DND-41 (cell line): Measurements from ENCODE around the gene ABI3.

ENCODE experiments used
- ATAC-seq: fragments of 200-7000 bp; cut with Tn5 transposase; 3 replicates; pipeline ENCODE4 v1.9.1; 2021; ENCODE audit warnings: low read depth; ENCODE audit not compliant: insufficient read depth
- DNase-seq: peaks from one replicate; pipeline ENCODE4 v3.0.0-alpha.2; 2020
- H2AFZ ChIP-seq: 2 replicates; pipeline ENCODE4 v1.6.0; 2012; ENCODE audit warnings: low read depth, low read length
- H3K27ac ChIP-seq: 2 replicates; pipeline ENCODE4 v1.5.1; 2012; ENCODE audit warnings: low read length, inconsistent platforms
- H3K27me3 ChIP-seq: fragments of 200-600 bp; sonication (generic); 2 replicates; pipeline ENCODE4 v1.6.0; 2012; ENCODE audit warnings: low read length, mild to moderate bottlenecking, inconsistent platforms; ENCODE audit not compliant: insufficient read depth, poor library complexity
- H3K36me3 ChIP-seq: 2 replicates; pipeline ENCODE4 v1.5.1; 2012; ENCODE audit warnings: low read length, inconsistent platforms; ENCODE audit not compliant: insufficient read depth
- H3K4me1 ChIP-seq: 2 replicates; pipeline ENCODE4 v1.5.1; 2012; ENCODE audit warnings: mild to moderate bottlenecking, low read length; ENCODE audit not compliant: insufficient read depth
- H3K4me2 ChIP-seq: 2 replicates; pipeline ENCODE4 v1.6.0; 2012; ENCODE audit warnings: mild to moderate bottlenecking, moderate library complexity, low read length, inconsistent platforms; ENCODE audit not compliant: insufficient read depth
- H3K4me3 ChIP-seq, 2 experiments: fragments of 200-600 bp in 1 of 2; shearing (Covaris generic) in 1 of 2; 2 replicates each; pipeline ENCODE4 v1.5.1; 2012 to 2016; ENCODE audit warnings: inconsistent platforms in 2 of 2, low read length in 2 of 2, mild to moderate bottlenecking in 2 of 2, low read depth in 1 of 2, moderate library complexity in 1 of 2
- H3K79me2 ChIP-seq: 2 replicates; pipeline ENCODE4 v1.6.0; 2012; ENCODE audit warnings: low read length, inconsistent platforms; ENCODE audit not compliant: insufficient read depth
- H3K9ac ChIP-seq: 2 replicates; pipeline ENCODE4 v1.6.0; 2012; ENCODE audit warnings: low read depth, mild to moderate bottlenecking, inconsistent platforms, low read length, moderate library complexity
- H3K9me3 ChIP-seq: 2 replicates; pipeline ENCODE4 v1.5.1; 2012; ENCODE audit warnings: low read length, moderate library complexity, mild to moderate bottlenecking, inconsistent platforms; ENCODE audit not compliant: insufficient read depth, severe bottlenecking
- H4K20me1 ChIP-seq: 2 replicates; pipeline ENCODE4 v1.6.0; 2012; ENCODE audit warnings: low read length; ENCODE audit not compliant: insufficient read depth
- EZH2 ChIP-seq: IDR thresholded peaks from 3 replicates; pipeline ENCODE4 v1.6.1; 2012; ENCODE audit warnings: borderline replicate concordance, low read depth, mild to moderate bottlenecking, moderate library complexity, low read length, inconsistent platforms; ENCODE audit not compliant: severe bottlenecking
- TF ChIP-seq, protein P1 (sequence below): IDR thresholded peaks from 2 replicates; pipeline ENCODE4 v1.5.1; 2012; ENCODE audit warnings: borderline replicate concordance, low read length, moderate library complexity, mild to moderate bottlenecking; ENCODE audit not compliant: poor library complexity, severe bottlenecking; ENCODE audit errors: extremely low read depth

The ABI3 gene

DNA sequence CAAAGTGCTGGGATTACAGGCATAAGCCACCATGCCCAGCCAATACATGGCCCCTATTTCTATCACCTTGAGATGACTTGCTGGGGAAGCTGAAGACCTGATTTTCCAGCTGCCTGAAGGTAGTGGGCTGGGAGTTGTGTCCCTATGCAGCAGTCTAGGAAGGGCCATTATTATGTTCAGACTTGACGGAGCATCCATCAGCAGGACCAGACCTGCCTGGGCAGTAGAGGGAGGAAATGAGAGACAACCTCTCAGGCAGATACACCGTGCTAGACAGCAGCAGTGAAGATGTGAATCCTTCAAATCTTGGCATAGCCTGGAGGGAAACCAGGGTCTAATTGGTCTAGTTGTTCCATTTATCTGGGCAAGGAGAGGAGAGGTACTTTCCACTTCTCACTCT is 55.7 kb downstream of the ABI3 start:
- Histone ChIP-seq H3K9ac (no peak overlapping the region), H3K9me3 (no peaks in the 10 kb centered on the region)
- no peak for DNase-seq

DNA sequence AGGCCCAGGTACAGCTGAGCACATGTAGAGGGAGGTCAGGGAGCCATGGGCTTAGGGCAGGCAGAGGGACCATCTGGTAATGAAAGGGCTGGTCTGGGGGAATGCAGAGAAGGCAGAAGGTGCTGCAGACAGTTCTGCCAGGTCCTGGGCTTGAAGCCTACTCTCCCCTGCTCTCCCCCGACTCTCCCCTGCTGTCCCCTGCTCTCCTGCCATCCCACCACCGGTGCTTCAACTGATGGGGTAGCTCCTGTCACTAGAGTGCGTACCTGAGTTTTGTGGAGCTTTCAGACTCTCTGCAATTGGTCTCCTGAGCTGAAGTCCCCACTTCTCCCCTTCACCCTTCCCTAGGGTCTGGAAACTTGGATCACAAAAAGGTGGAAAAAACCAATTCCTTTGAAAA is 57.4 kb downstream of the ABI3 start:
- Histone ChIP-seq H2AFZ (no peak overlapping the region), H3K9ac (no peak overlapping the region), H3K79me2 (no peaks in the 10 kb centered on the region), H3K4me2 (no peak overlapping the region), H3K36me3 (no peaks in the 10 kb centered on the region), H3K27me3 (peaks cover 6% of the 10 kb centered on the region), H3K4me3 (no peak overlapping the region), H3K27ac (no peak overlapping the region), H3K9me3 (no peaks in the 10 kb centered on the region), H3K4me1 (no peaks in the 10 kb centered on the region), H4K20me1 (no peaks in the 10 kb centered on the region; the same call in 1 of the 2 replicates)
- DNase-seq (no peak), ATAC-seq (no peak)
- TF ChIP-seq, protein P1, sequence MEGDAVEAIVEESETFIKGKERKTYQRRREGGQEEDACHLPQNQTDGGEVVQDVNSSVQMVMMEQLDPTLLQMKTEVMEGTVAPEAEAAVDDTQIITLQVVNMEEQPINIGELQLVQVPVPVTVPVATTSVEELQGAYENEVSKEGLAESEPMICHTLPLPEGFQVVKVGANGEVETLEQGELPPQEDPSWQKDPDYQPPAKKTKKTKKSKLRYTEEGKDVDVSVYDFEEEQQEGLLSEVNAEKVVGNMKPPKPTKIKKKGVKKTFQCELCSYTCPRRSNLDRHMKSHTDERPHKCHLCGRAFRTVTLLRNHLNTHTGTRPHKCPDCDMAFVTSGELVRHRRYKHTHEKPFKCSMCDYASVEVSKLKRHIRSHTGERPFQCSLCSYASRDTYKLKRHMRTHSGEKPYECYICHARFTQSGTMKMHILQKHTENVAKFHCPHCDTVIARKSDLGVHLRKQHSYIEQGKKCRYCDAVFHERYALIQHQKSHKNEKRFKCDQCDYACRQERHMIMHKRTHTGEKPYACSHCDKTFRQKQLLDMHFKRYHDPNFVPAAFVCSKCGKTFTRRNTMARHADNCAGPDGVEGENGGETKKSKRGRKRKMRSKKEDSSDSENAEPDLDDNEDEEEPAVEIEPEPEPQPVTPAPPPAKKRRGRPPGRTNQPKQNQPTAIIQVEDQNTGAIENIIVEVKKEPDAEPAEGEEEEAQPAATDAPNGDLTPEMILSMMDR: no peak
- no peak for TF ChIP-seq EZH2

More for the DNA sequence above, 55.7 kb downstream of the ABI3 start:
- TF ChIP-seq EZH2: no peak
- TF ChIP-seq, protein P1: no peak
- Histone ChIP-seq H3K4me3 (no peak overlapping the region), H2AFZ (no peak overlapping the region), H3K27me3 (peaks cover 6% of the 10 kb centered on the region), H3K36me3 (no peaks in the 10 kb centered on the region), H4K20me1 (no peaks in the 10 kb centered on the region; the same call in 1 of the 2 replicates), H3K4me1 (no peaks in the 10 kb centered on the region), H3K79me2 (no peaks in the 10 kb centered on the region), H3K4me2 (no peak overlapping the region), H3K27ac (no peak overlapping the region)
- ATAC-seq: no peak

DNA sequence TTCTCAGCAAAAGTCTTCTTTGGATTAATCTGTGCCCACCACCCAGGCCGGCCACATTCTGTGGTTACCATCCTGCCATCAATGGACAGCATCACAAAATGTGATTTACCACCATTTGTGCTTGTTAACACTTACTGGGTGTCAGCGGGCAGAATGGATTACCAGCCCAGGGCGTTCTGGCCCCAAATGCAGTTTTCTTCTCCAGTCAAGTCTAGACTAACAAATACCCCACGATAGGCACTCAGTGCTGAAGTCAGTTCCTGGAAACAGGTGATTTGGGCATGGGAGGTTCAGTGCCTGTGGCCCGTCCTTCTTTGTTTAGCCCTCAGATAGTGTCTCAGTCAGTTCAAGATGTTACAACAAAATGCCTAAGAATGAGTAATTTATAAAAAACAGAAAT is 58.8 kb downstream of the ABI3 start:
- no peak overlapping the region for H3K4me2 ChIP-seq
- H3K4me3 ChIP-seq: no peak overlapping the region
- H3K27me3 ChIP-seq: peaks cover 6% of the 10 kb centered on the region
- H3K9me3 ChIP-seq: no peaks in the 10 kb centered on the region
- TF ChIP-seq, protein P1: no peak
- TF ChIP-seq EZH2: no peak
- H2AFZ ChIP-seq: no peak overlapping the region
- H4K20me1 ChIP-seq: no peaks in the 10 kb centered on the region; the same call in 1 of the 2 replicates
- H3K4me1 ChIP-seq: no peaks in the 10 kb centered on the region
- H3K27ac ChIP-seq: no peak overlapping the region
- no peaks in the 10 kb centered on the region for H3K79me2 ChIP-seq
- no peak overlapping the region for H3K9ac ChIP-seq
- ATAC-seq (no peak), DNase-seq (no peak)
- H3K36me3 ChIP-seq: no peaks in the 10 kb centered on the region
